ENCODE measurements around the gene WDR82.

The WDR82 gene

DNA sequence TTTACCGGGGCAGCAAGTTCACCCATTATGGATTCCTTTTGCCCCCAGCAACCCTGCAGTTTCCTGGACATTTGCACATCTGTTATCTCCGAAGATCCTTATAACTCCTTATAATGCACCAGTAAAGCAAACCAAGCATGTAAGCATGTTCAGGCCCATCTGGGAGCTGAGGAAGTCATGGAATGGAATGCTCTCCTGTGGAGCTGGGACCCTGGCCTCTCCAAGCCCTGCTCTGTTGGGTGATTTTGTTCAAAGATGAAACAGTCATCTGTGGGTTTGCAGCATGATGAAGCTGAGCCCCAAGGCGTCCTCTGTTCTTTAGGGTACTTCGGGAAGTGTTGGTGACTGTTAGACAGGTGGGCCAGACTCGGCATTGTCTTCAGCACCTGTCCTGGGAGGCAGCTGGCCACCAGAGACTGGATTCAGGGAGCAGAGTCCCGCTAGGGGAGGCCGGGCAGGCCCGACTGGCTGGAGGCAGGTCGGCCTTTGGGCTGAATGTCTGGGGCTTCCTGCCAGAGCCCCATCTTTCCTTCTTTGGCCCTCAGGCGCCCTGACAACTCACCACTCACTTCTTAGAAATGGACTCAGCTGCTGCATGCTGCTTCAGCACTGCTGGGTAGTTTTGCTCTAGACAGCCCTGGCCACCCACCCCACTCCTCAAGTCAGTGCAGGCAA is 41.6 kb upstream of the WDR82 start (continued):
- TF ChIP-seq, protein P1, sequence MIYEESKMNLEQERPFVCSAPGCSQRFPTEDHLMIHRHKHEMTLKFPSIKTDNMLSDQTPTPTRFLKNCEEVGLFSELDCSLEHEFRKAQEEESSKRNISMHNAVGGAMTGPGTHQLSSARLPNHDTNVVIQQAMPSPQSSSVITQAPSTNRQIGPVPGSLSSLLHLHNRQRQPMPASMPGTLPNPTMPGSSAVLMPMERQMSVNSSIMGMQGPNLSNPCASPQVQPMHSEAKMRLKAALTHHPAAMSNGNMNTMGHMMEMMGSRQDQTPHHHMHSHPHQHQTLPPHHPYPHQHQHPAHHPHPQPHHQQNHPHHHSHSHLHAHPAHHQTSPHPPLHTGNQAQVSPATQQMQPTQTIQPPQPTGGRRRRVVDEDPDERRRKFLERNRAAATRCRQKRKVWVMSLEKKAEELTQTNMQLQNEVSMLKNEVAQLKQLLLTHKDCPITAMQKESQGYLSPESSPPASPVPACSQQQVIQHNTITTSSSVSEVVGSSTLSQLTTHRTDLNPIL (CRISPR knock-in tag; IDR thresholded peaks at IDR 0.05; ENCODE audit: low read depth), result no peak
- TF ChIP-seq ZNF8 (CRISPR knock-in tag; IDR thresholded peaks at IDR 0.05), result no peak
- TF ChIP-seq ARNTL (CRISPR knock-in tag; IDR thresholded peaks at IDR 0.05; ENCODE audit: borderline replicate concordance, low read depth), result no peak
- TF ChIP-seq TSHZ2 (CRISPR knock-in tag; IDR thresholded peaks at IDR 0.05), result no peak

GRCh38 chr3:52318186-52318816 is 39.9 kb upstream of the WDR82 start:
- no peak for ATAC-seq
- no peak for TF ChIP-seq ZC3H10 (CRISPR knock-in tag; IDR thresholded peaks at IDR 0.05)
- no peak for TF ChIP-seq ZNF8 (CRISPR knock-in tag; IDR thresholded peaks at IDR 0.05)
- no peak for TF ChIP-seq PPARA (CRISPR knock-in tag; IDR thresholded peaks at IDR 0.05; ENCODE audit: borderline replicate concordance)
- TF ChIP-seq ARNTL (CRISPR knock-in tag; IDR thresholded peaks at IDR 0.05; ENCODE audit: borderline replicate concordance, low read depth), result no peak
- no peak for TF ChIP-seq ZNF565 (CRISPR knock-in tag; conservative IDR thresholded peaks at IDR 0.05; ENCODE audit: low read depth)
- TF ChIP-seq RARB (CRISPR knock-in tag; IDR thresholded peaks at IDR 0.05), result no peak
- no peak for TF ChIP-seq SNAI2 (CRISPR knock-in tag; IDR thresholded peaks at IDR 0.05)
- TF ChIP-seq ISL1 (CRISPR knock-in tag; IDR thresholded peaks at IDR 0.05), result no peak
- no peak for TF ChIP-seq ESRRG (CRISPR knock-in tag; IDR thresholded peaks at IDR 0.05)
- TF ChIP-seq ZFP3 (CRISPR knock-in tag; IDR thresholded peaks at IDR 0.05), result no peak
- no peak for TF ChIP-seq GLIS3 (CRISPR knock-in tag; IDR thresholded peaks at IDR 0.05)
- TF ChIP-seq POU6F1 (CRISPR knock-in tag; IDR thresholded peaks at IDR 0.05; ENCODE audit: borderline replicate concordance, low read depth), result no peak
- TF ChIP-seq BACH2 (CRISPR knock-in tag; IDR thresholded peaks at IDR 0.05; ENCODE audit: borderline replicate concordance), result no peak
- TF ChIP-seq, protein P1 (CRISPR knock-in tag; IDR thresholded peaks at IDR 0.05; ENCODE audit: low read depth), result no peak
- no peak for TF ChIP-seq ZNF70 (CRISPR knock-in tag; IDR thresholded peaks at IDR 0.05)

GRCh38 chr3:52317208-52318000 is 39.0 kb upstream of the WDR82 start:
- peak; percentile 72 for ATAC-seq
- TF ChIP-seq BACH2 (CRISPR knock-in tag; IDR thresholded peaks at IDR 0.05; ENCODE audit: borderline replicate concordance) (no peak), POU6F1 (CRISPR knock-in tag; IDR thresholded peaks at IDR 0.05; ENCODE audit: borderline replicate concordance, low read depth) (no peak), OSR1 (CRISPR knock-in tag; IDR thresholded peaks at IDR 0.05) (no peak), GLIS3 (CRISPR knock-in tag; IDR thresholded peaks at IDR 0.05) (no peak), TSHZ2 (CRISPR knock-in tag; IDR thresholded peaks at IDR 0.05) (no peak), CSDC2 (CRISPR knock-in tag; IDR thresholded peaks at IDR 0.05) (no peak), PPARA (CRISPR knock-in tag; IDR thresholded peaks at IDR 0.05; ENCODE audit: borderline replicate concordance) (no peak), ZFP30 (CRISPR knock-in tag; IDR thresholded peaks at IDR 0.05) (no peak), RARB (CRISPR knock-in tag; IDR thresholded peaks at IDR 0.05) (no peak), ISL1 (CRISPR knock-in tag; IDR thresholded peaks at IDR 0.05) (no peak), ZNF70 (CRISPR knock-in tag; IDR thresholded peaks at IDR 0.05) (no peak), TOX (CRISPR knock-in tag; IDR thresholded peaks at IDR 0.05; ENCODE audit: borderline replicate concordance) (no peak)
